HG02981 (cell line): ENCODE measurements around the gene CHRNA7.
"Not testable (repeated sequence)": the region's sequence is repeated elsewhere in the genome, so short reads cannot be mapped to it uniquely, and the experiment has no call there.

ENCODE experiments used
- ATAC-seq: cut with Tn5 transposase; IDR thresholded peaks from one replicate; pipeline ENCODE4 v1.9.1; 2021; ENCODE audit warnings: mild to moderate bottlenecking, moderate library complexity; ENCODE audit not compliant: unreplicated experiment

CHRNA7 gene

DNA sequence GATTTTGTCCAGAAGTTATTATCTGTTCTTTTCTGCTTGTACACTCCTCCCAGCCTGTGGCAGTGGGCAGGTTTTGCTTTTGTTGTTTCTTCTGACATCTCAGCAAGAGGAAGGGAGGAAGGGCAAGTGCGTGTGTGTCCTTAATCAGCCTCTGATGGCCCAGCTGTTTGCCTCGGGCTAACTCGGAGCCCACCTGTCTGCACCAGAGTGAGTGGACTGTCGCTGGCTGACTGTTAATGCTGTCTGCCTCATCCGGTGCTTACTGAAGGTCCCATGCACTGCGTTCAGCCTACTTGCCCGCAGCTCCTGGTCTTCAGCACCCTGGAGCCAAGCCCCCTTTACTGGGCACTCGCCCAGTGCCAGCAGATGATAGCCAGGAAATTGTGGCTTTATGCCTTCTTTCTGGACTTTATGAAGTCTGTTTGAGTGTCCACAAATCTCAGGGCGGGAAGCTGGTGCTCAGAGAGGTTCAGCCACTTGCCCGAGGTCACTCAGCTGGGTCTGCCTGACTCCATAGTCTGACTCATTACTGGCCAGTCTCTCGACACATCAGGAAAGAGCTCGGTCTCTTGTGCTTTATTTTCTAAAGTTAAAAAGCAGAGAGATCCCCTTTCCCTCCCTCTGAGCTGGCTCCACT, 89.5 kb downstream of the CHRNA7 start:
- ATAC-seq = no peak

DNA sequence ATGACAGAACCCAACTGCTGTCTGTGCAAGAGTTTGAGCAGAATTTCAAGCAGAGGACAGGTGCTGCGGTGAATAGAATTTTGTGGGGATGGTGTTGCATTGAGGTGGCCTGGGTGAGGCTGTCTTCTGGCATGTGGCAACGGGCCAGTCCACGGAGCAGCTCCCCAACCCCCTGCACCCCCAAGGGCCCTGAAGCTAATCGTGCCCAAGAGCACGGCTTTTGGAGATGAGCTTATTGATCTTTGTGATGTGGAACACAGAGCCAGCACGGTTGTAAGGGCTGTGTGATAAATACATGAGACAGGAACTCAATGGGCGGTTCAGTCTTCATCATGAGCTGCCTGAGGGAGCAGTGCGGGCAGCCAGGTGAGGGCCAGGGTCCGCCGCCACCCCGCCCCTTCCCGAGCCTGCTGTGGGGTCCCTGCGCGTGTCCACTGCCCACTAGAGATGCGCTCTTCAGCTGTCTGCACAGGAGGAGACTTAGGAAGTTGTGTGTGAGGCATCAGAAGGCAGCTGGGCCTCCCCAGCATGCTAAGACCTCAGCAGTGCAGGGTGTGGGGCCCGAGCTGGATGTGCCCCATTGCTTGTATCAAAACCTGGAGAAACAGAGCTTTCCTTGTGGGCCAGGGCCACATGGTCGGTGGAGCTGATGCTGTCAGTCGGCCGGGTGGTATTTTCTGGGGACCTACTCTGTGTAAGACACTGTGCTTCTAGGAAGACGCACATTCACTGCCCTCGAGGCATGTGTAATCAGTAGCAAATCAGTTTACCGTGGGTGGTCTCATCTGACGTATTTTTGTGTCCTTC, 90.5 kb downstream of the CHRNA7 start:
- no peak for ATAC-seq

DNA sequence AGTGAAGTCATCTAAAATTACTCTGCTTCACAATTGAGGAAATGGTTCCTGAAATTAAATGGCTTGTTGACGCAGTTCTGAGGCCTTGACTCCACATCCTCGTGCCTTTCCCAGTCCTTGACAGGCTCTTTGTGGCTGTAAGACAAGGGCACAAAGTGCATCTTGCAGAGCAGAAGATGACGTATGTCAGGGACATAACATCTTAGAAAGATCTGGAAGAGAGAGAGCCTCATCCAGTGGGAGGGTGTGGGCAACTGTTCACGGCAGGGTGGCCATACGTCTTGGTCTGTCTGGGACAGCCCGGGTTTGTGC, 91.0 kb downstream of the CHRNA7 start:
- no peak for ATAC-seq

DNA sequence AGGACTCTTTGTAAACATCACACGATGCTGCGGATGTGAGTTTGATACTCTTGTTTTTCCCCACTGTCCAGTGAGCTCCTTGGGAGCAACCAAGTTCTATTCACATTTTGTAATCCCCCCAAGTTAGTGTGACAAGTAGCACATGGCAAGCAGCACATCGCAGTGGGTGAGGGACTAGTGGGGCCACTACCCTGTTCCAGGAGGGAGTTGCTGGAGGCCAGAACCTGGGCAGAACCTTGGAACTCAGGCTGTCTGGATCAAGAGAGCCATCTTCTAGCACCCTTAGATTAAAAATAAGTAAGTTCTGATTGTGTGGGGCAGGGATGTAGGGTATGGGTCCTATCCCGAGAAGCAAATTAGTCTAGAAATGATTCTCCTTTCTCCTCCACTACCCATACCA, 91.7 kb downstream of the CHRNA7 start:
- ATAC-seq = no peak

DNA sequence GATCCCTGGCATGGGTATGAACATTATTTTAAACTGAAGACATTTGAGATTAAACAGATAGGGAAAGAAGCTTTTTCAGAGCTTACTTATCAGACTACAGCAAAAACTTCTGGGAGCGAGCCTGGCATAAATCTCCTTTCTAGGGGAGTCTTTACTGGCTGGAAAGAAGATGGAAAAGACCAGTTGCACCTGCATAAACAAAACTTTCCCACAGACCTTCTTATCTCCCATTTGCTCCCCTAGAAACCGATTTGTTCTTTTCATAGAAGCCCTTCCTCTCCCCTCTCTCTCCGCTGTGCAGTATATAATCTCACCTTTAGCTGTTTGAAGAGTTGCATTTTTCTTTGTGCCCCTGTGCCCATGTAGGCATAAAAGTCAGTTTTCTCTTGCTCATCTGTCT, 93.2 kb downstream of the CHRNA7 start:
- ATAC-seq = no peak

DNA sequence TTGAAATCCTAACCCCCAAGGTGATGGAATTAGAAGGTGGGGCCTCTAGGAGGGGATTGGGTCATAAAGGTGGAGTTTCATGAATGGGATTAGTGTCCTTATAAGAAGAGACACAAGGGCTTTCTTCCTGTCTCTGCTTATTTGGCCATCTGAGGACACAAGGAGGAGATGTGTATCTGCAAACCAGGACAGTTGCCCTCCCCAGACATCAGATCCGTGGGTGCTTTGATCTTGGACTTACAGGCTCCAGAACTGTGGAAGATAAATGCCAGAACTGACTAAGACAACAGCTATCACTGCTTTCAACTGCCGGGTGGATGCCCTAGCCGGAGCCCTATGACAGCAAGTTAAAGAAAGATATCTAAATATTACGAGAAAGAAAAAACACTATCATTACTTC, 94.4 kb downstream of the CHRNA7 start:
- ATAC-seq = no peak

DNA sequence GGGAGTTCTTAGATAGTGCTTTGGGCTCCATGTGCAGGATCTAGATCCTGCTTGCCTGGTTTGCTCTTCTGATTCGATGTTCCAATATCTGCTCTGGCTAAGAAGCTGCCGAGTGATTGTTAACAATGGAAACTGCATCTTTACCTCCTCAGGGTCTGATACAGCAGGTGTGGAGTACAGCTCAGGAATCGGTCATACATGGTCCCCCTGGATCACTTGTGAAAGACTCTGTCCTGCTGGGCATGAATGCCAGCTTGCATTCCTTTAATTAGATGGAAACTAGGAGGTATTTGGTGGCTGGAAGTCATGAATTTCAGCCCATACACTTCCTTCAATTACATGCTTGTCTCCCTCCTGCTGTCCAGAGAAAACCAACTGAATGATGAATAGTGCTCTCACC, 95.3 kb downstream of the CHRNA7 start:
- no peak for ATAC-seq

DNA sequence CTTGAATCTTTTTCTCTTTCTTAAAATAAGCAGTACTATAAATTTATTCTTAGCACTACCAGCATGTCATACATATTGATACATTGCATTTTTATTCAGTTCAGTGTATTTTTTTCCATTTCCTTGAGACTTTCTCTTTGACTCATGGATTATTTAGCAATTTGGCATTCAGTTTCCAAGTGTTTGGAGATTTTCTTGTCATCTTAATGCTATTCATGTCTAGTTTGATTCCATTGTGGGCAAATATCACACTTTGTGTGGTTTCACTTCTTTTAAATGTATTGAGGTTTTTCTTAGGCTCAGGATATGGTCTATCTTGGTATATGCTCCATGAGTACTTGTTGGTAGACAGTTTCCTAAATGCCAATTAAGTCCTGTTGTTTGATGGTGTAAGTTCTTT, 99.5 kb downstream of the CHRNA7 start:
- no peak for ATAC-seq

DNA sequence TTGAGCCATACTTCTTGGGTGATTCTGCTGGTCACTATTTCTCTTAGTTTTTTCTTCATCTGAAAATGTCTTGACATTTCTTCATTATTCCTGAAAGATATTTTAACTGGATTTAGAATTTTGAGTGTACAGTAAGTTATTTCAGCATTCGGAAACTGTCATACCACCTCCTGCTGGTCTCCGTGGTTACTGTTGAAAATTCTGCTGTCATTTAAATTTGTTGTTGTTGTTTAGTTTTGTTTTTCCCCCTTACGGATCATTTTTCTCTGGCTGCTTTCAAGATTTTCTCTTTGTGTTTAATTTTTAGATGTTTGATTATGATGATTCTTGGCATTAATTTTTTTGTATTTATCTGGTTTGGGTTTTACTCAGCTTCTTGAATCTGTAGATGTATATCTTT, 100.5 kb downstream of the CHRNA7 start:
- ATAC-seq = no peak

DNA sequence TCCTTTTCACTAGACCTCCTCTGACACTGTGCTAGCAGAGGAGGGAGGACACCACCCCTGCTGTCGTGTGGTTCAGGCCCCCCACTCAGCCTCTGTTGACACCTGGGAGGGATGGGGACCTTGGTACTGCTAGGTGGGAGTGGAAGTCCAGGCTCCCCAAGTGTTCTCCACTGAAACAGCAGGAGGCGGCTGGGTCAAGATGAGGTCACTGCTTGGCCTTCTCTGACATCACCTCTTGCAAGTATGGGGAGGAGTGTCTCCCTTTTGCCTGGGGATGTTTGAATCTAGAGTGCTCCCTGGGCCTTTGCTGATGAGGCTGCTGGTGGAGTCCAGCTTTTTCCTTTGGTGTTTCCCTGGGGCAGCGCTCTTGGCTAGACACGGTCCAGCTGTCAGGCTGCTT, 101.5 kb downstream of the CHRNA7 start:
- no peak for ATAC-seq

DNA sequence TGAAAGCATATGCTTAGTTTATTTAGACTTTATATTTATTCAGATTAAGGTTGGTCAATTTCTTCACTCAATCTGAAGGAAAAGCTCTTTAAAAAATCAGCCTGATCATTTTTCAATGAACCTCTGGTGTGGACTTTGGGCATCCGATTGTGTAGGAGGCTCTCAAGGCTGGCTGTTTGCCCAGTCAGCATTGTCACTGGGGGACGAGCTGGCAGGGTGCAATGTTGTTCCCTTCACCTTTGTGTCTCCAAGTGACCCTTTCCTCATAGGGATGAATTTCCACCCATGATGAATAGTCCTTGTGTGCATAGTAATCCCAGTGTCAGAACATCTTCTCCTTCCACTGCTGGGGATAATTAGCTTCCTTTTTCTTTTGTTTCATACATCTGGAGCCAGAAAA, 102.5 kb downstream of the CHRNA7 start:
- ATAC-seq = no peak

DNA sequence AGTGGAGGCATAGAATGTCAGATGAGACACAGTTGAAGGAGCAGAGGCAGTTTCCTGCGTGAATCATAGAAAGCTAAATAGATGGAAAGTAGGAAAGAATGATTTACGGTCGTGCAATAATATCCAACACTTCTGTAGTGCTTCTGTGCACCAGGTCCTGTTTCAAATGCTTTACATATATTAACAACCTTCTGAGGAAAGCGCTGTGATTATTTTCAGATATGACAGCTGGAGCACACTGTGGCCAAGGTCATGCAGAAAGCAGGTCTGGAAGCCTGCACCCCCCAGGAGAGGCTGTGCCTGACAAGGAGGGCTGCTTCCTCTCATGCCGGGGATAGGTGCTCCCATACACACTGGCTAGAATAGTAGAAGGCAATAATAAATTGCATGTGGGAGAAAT, 104.5 kb downstream of the CHRNA7 start:
- ATAC-seq = no peak

DNA sequence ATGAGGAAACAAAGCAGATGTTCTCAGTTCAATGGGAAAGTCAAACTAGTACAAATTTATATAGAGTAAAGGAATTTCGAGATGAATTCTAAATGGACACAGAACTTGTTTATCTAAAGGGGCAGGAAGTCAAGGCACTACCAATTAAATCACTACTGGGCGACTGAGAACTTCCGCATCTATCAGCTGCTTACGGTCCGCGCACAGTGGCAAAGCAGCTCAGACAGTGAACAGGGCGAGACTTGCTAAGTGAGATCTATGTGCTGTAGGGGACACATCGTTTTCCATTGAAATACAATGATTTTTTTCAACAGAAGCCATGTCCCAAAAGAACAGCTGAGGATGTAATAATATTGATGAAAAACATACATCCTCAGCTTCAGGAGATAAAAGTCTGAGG, 105.0 kb downstream of the CHRNA7 start:
- ATAC-seq = no peak

DNA sequence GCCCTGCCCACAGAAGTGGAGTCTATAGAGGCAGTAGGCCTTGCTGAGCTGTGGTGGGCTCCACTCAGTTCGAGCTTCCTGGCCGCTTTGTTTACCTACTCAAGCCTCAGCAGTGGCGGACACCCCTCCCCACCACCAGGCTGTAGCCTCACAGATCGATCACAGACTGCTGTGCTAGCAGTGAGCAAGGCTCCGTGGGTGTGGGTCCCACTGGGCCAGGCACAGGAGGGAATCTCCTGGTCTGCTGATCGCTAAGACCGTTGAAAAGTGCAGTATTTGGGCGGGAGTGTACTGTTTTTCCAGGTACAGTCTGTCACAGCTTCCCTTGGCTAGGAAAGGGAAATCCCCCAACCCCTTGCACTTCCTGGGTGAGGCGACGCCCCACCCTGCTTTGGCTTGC, 115.2 kb downstream of the CHRNA7 start:
- ATAC-seq = not testable (repeated sequence)

DNA sequence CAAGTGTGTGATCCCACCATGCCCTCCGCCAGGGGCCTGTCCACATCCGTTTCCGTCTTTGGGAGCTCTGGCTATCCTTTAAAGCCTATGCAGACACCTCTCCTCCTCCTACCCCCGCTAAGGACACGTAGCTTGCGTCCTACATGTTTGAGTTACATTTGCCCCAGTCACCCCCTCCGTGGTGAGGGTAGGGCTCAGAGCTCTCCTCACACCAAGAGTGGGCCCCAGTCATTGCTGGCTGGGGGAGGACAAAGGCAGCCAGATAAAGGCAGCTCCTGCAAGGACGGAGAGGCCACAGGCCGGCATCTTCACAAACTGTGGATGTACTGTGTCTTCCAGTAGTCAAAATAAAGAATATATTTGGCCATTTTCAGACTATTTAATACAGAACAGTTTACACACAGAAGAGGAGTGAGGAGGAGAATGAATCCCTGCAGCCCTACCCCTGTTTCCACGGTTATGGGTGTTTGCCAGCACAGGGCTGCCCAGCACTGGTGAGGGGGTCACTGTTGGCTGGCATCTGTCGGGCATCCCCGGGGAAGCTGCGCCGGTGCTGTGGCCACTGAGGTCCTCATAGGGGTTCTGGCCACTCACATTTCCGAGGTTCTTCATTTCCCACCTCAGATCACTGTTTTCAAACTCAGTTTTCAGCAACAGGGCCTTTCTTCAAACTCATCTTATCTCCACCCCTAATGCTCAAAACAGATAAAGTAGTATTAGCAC, 118.7 kb downstream of the CHRNA7 start:
- ATAC-seq = no peak

DNA sequence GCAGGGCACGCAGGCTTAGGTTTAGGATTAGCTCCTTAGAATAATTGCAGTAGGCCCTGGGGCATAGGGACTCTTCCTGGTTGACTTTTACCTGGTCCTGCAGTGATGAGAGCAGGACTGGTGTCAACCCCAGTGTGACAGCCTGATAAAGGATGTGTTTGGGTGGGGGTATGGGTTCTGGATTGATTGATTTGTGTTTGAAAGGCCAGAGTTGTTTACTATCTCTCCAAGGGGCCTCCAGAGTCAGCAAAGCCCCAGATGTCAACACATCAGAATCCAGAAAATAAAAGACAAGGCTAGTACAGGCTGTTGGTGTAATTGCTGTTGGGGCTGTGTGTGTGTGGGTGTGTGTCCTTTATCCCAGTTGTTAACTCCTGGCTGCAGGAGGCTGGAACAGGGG, 122.3 kb downstream of the CHRNA7 start:
- no peak for ATAC-seq

DNA sequence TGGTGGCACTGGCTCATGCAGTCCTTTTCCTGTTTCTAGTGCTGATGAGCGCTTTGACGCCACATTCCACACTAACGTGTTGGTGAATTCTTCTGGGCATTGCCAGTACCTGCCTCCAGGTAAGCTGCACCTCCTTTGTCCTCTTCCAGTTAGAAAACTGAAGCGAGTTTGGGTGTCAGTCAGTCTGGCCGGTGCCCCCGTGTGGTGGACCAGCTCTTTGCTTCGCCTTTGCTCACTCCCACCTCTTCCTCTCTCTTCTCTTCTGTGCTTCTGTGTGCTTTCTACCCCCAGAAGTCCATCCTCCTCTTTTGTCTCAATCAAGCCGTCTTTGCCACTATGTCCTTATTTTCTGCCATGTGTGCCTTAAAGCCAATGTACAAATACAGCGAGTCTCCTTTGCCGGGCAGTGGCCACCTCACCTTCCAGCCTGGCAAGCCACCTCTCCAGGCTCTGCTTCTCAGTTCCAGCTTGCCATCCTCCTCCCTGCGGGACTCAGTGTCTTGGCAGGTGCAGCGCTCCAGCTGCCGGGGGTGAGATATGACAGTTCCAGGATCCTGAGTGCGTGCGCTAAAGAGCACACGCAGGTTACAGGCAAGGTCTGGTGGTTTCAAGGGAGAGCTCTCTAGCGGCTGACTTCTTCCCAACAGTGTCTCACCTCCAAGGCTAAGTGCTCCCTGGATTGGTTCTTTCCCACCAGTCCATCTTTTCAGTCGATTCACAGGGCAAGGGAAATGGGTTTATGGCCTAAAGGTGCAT, 123.7 kb downstream of the CHRNA7 start:
- ATAC-seq = not testable (repeated sequence)

DNA sequence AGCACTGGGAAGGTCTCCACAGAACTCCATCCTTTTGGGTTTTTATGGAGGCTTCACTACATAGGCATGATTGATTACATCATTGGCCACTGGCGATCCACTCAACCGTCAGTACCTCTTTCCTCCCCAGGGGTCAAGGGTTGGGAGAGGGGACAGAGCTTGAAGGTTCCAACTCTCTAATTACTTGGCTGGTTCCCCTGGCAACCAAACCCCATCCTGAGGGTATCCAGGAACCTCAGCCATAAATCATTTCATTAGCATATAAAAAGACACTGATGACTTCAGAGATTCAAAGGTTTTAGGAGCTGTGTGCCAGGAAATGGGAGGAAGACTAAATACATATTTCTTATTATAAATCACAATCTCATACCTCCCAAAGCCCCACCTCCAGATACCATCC, 131.8 kb downstream of the CHRNA7 start:
- not testable (repeated sequence) for ATAC-seq

DNA sequence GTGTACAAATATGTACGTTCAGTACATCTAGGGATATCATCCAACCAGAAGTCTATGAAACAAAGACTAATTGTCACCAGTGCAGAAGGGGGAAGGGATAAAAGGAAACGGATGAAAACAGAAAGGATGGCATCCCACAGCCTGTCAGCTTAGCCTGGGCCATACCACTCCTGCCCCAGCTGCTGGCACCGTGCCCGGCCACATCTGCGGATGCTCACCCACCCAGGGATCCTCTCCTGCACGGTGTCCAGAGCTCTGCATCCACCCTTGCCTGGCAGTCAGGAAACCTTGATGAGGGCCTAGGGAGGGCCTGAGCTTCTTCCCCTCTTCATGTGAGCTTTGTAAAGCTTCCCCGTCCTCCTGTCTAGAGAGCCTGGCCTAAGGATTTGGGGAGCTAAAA, 133.8 kb downstream of the CHRNA7 start:
- not testable (repeated sequence) for ATAC-seq

DNA sequence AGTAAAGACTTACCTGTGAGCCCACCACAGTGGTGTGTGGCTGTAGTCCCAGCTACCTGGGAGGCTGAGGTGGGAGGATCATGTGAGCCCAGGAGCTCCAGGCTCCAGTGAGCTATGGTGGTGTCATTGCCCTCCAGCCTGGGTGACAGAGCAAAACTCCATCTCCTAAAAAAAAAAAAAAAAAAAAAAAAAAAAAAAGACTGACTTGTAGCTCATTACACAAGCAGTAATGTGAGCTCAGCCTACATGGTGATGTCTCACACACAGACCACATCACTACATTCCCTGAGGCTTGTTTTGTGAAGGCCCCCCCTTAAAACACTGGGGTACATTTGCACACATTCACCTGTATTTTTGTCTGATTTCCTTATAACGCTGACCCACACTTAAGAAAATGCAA, 134.4 kb downstream of the CHRNA7 start:
- not testable (repeated sequence) for ATAC-seq

DNA sequence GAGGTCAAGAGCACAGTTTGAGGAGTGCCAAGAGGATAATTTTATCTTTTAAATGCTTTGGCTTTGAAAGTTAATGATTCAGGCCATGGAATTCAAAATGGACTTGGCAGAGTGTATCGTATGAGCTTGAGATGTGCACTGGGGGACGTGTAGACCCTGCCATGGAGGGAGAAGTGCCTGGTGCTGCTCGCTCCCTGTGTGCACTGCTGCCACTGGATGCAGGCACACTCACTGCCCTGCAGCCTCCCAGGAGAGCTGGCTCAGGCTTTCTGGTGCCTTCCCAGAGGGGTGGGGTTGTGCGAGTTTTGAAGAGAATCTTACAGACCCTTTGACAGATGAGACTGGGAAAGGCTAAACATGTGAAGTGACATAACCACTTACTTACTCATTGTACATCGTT, 135.5 kb downstream of the CHRNA7 start:
- ATAC-seq = not testable (repeated sequence)
